ENCODE data around the gene RORB. TPM values are rescaled to one million over a fixed set of nuclear protein-coding genes. Genes with fewer than 3 reads are reported as not detected.

RORB gene
- total RNA-seq, 1 donor from 2014 or later = 2.2 TPM

DNA sequence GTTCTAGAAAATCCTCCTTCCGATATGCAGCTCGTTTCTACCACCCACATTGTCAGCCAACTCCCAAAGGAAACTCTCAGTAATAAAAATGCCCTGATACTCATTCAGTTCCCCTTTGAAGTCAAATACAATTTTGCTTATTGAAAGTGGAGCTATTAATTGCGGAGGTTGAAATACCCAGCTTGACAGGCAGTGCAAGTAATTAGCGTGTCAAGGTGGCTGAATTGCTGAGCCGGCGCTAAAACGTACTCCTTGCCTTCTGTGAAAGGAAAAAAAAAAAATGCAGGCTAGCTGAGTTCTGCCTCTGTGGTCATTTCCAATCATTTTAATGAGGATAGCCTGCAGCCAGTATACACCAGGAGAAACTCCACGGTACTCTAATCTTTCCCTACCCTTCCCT lies 165.5 kb downstream of the RORB start:
- no peak for DNase-seq
- Mint-ChIP-seq H3K9me3 (ENCODE audit: unreplicated experiment) (no peaks in the 10 kb centered on the region), H3K4me3 (ENCODE audit: unreplicated experiment) (no peak overlapping the region), H3K36me3 (ENCODE audit: unreplicated experiment) (no peaks in the 10 kb centered on the region), H3K4me1 (ENCODE audit: low read depth, unreplicated experiment) (peaks cover 2% of the 10 kb centered on the region), H3K27ac (ENCODE audit: unreplicated experiment) (no peak overlapping the region), H3K27me3 (ENCODE audit: unreplicated experiment) (no peaks in the 10 kb centered on the region)
- TF ChIP-seq, protein P1, sequence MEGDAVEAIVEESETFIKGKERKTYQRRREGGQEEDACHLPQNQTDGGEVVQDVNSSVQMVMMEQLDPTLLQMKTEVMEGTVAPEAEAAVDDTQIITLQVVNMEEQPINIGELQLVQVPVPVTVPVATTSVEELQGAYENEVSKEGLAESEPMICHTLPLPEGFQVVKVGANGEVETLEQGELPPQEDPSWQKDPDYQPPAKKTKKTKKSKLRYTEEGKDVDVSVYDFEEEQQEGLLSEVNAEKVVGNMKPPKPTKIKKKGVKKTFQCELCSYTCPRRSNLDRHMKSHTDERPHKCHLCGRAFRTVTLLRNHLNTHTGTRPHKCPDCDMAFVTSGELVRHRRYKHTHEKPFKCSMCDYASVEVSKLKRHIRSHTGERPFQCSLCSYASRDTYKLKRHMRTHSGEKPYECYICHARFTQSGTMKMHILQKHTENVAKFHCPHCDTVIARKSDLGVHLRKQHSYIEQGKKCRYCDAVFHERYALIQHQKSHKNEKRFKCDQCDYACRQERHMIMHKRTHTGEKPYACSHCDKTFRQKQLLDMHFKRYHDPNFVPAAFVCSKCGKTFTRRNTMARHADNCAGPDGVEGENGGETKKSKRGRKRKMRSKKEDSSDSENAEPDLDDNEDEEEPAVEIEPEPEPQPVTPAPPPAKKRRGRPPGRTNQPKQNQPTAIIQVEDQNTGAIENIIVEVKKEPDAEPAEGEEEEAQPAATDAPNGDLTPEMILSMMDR (IDR thresholded peaks at IDR 0.05; ENCODE audit: partially characterized antibody, unreplicated experiment) = no peak

DNA sequence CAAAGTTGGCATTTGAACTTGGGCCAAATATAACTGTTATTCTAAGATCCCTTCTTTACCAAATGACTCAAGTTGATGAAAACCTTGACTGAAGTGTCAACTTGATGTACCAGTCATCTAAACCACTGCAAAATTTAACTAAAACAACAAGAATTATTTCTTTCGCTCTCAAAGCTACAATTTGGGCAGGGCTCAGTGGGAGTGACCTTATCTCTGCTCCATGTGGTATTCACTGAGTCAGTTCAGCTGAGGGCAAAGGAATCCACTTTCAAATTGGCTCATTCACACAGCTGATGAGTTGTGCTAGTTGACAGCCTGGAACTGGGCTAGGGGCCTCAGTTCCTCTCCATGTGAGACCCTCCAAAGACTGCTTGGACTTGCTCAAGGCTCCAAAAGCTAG lies 166.3 kb downstream of the RORB start:
- no peak for DNase-seq
- H3K36me3 Mint-ChIP-seq (ENCODE audit: unreplicated experiment) = no peaks in the 10 kb centered on the region
- H3K27me3 Mint-ChIP-seq (ENCODE audit: unreplicated experiment) = no peaks in the 10 kb centered on the region
- H3K9me3 Mint-ChIP-seq (ENCODE audit: unreplicated experiment) = no peaks in the 10 kb centered on the region
- H3K4me3 Mint-ChIP-seq (ENCODE audit: unreplicated experiment) = no peak overlapping the region
- no peak overlapping the region for H3K27ac Mint-ChIP-seq (ENCODE audit: unreplicated experiment)
- TF ChIP-seq, protein P1 (IDR thresholded peaks at IDR 0.05; ENCODE audit: partially characterized antibody, unreplicated experiment) = no peak
- H3K4me1 Mint-ChIP-seq (ENCODE audit: low read depth, unreplicated experiment) = peaks cover 2% of the 10 kb centered on the region

DNA sequence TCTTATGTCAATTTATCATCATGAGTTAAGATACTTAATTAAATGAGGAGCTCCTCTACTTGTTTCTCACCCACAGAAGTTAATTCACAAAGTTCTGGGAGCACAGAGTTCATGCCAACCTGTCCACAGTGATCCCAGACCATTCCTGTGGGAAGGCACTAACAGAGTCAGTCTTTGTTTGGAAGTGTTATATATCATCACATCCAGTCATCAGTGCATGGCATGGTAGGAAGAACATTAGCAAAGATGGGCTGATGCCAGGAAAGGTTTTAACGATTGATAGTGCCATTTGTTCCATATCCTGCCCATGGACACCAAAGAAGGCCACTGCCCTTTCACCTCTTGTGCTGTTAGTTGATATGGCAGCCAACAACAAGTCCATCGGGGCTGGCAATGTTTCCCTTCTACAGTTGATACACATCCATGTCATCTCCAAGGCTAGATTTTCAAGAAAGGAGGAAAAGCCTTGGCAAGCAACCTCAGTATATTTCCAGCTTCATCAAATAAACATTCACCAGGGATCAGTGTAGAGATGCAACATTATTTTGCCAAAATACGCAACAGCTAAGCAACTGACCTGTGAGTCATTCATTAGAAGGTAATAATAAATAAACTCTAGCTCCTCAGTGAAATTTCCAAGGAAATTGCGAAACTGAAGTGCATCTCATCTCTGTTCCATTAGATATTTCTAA lies 169.6 kb downstream of the RORB start:
- Mint-ChIP-seq H3K9me3 (ENCODE audit: unreplicated experiment) (no peaks in the 10 kb centered on the region), H3K27ac (ENCODE audit: unreplicated experiment) (no peak overlapping the region), H3K36me3 (ENCODE audit: unreplicated experiment) (no peaks in the 10 kb centered on the region), H3K4me3 (ENCODE audit: unreplicated experiment) (no peak overlapping the region), H3K27me3 (ENCODE audit: unreplicated experiment) (no peaks in the 10 kb centered on the region), H3K4me1 (ENCODE audit: low read depth, unreplicated experiment) (peaks cover 2% of the 10 kb centered on the region)
- DNase-seq = no peak
- TF ChIP-seq, protein P1 (IDR thresholded peaks at IDR 0.05; ENCODE audit: partially characterized antibody, unreplicated experiment) = no peak

DNA sequence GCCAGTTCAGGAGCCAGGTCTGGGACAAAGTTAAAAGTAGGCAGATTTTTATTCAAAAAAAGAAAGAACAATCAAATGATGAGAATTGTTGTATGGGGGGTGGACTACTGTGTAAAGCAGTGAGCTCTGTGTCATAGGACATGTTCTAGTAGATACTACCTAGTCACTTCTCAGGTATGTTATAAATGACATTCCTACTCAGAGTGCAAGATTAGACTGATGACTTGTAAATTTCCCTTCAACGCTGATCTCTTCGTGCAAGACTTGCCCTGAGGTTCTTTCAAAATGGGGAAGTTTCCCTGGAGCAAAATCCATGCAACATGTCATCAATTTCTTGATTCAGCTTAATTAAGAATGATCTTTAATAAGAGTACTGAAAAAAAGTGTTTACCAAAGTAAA lies 175.1 kb downstream of the RORB start:
- TF ChIP-seq, protein P1 (IDR thresholded peaks at IDR 0.05; ENCODE audit: partially characterized antibody, unreplicated experiment) = no peak
- H3K27me3 Mint-ChIP-seq (ENCODE audit: unreplicated experiment) = no peaks in the 10 kb centered on the region
- H3K4me1 Mint-ChIP-seq (ENCODE audit: low read depth, unreplicated experiment) = no peaks in the 10 kb centered on the region
- DNase-seq = no peak
- H3K36me3 Mint-ChIP-seq (ENCODE audit: unreplicated experiment) = no peaks in the 10 kb centered on the region
- no peaks in the 10 kb centered on the region for H3K9me3 Mint-ChIP-seq (ENCODE audit: unreplicated experiment)
- H3K4me3 Mint-ChIP-seq (ENCODE audit: unreplicated experiment) = no peak overlapping the region
- no peak overlapping the region for H3K27ac Mint-ChIP-seq (ENCODE audit: unreplicated experiment)

DNA sequence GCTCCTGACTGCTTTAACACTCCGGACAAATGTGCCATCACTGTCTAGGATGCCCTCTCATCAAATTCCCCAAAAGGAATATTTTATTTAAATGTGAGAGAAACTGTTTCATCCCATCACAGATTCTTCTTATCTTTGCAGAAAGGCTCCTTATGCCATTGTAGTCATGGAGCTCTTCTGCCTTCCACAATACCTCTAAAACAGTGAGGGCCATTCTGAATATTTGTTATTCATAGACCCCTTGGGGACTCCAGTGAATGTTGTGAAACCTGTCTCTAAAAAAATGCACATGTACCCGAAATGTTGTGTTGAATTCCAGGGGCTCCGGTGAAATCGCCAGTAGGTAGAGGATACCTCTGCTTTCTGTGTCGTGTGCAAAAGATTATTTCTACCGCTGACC lies 176.9 kb downstream of the RORB start:
- TF ChIP-seq, protein P1 (IDR thresholded peaks at IDR 0.05; ENCODE audit: partially characterized antibody, unreplicated experiment) = no peak
- Mint-ChIP-seq H3K27ac (ENCODE audit: unreplicated experiment) (no peak overlapping the region), H3K9me3 (ENCODE audit: unreplicated experiment) (no peaks in the 10 kb centered on the region), H3K27me3 (ENCODE audit: unreplicated experiment) (no peaks in the 10 kb centered on the region), H3K4me3 (ENCODE audit: unreplicated experiment) (no peak overlapping the region), H3K36me3 (ENCODE audit: unreplicated experiment) (no peaks in the 10 kb centered on the region), H3K4me1 (ENCODE audit: low read depth, unreplicated experiment) (no peaks in the 10 kb centered on the region)
- no peak for DNase-seq

Measured in glutamatergic neuron (in vitro differentiated cells).